ENCODE measurements around the gene EVPL. TPM values are rescaled to one million over a fixed set of nuclear protein-coding genes. Genes with fewer than 3 reads are reported as not detected.

EVPL gene
- total RNA-seq, 1 donor from 2014 or later = not detected

DNA sequence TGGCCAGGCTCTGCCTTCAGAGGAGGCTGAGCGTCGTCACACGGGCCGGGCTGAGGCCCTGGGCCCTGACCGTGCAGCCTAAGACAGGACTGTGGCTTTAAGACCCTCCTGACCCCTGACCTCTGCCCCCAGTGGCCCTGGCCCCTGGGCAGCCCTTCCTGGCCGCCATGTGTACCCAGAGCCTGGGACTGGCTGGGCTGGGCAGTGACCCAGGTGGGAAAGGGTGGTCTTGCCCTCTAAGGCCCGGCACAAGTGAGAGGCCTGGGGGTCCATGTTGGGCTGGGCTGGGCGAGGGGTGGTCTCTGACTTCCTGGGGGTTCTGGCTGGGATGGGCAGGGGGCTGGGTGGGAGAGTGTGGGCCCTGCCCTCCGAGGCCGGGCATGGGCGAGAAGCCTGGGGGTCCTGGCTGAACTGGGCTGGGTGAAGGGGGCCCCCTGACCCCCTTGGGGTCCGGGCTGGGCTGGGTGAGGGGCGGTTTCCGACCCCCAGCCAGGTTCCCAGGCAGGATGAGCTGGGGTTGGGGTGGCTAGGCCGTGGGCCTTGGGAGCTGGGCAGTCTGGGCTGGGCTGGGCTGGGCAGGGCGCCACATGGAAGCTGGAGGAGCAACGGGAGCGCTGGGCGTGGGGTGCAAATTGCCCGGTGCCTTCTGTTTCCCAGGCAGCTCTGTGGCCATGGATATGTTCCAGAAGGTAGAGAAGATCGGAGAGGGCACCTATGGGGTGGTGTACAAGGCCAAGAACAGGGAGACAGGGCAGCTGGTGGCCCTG is 26.2 kb downstream of the EVPL start, which contains the start of gene CDK3:
CDK3 (plus strand) TSS at position 101 of the 767 bp plus-strand sequence; CDS start at position 672, 571 bp downstream.
- H2AFZ ChIP-seq (ENCODE audit: low read depth, low read length) = no peak within 1 kb of the TSS
- H3K27ac ChIP-seq (ENCODE audit: low read depth, low read length) = no peak within 1 kb of the TSS
- H3K4me3 Mint-ChIP-seq (ENCODE audit: unreplicated experiment) = no peak within 1 kb of the TSS
- H3K27me3 ChIP-seq (ENCODE audit: insufficient read depth, low read length) = no peaks in the 10 kb centered on the region
- no peaks in the 10 kb centered on the region for H3K36me3 ChIP-seq (ENCODE audit: insufficient read depth, low read length)
- FAIRE-seq (no peak), DNase-seq (ENCODE audit: low read depth) (no peak)
- H3K4me1 Mint-ChIP-seq (ENCODE audit: low read depth, unreplicated experiment) = peaks cover 18% of the 10 kb centered on the region
- no peaks in the 10 kb centered on the region for H3K9me3 Mint-ChIP-seq (ENCODE audit: unreplicated experiment)
- H3K27me3 Mint-ChIP-seq (ENCODE audit: low read depth, unreplicated experiment) = no peaks in the 10 kb centered on the region
- no peak for TF ChIP-seq EZH2 (IDR thresholded peaks at IDR 0.05; ENCODE audit: insufficient read depth, low read length)
- TF ChIP-seq, protein P1, sequence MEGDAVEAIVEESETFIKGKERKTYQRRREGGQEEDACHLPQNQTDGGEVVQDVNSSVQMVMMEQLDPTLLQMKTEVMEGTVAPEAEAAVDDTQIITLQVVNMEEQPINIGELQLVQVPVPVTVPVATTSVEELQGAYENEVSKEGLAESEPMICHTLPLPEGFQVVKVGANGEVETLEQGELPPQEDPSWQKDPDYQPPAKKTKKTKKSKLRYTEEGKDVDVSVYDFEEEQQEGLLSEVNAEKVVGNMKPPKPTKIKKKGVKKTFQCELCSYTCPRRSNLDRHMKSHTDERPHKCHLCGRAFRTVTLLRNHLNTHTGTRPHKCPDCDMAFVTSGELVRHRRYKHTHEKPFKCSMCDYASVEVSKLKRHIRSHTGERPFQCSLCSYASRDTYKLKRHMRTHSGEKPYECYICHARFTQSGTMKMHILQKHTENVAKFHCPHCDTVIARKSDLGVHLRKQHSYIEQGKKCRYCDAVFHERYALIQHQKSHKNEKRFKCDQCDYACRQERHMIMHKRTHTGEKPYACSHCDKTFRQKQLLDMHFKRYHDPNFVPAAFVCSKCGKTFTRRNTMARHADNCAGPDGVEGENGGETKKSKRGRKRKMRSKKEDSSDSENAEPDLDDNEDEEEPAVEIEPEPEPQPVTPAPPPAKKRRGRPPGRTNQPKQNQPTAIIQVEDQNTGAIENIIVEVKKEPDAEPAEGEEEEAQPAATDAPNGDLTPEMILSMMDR (IDR thresholded peaks at IDR 0.05; ENCODE audit: insufficient read depth, low read depth, low read length) = no peak
- peaks cover 12% of the 10 kb centered on the region for H3K4me1 ChIP-seq (ENCODE audit: insufficient read depth, low read length)
- no peaks in the 10 kb centered on the region for H4K20me1 ChIP-seq (ENCODE audit: insufficient read depth, low read length)
- no peak within 1 kb of the TSS for H3K27ac Mint-ChIP-seq (ENCODE audit: unreplicated experiment)
- H3K4me2 ChIP-seq (ENCODE audit: low read length) = no peak within 1 kb of the TSS
- H3K4me3 ChIP-seq (ENCODE audit: insufficient read depth, low read depth, low read length) = no peak within 1 kb of the TSS
- H3K79me2 ChIP-seq (ENCODE audit: insufficient read depth, low read length) = no peaks in the 10 kb centered on the region
- H3K9ac ChIP-seq (ENCODE audit: low read length) = no peak within 1 kb of the TSS
- H3K36me3 Mint-ChIP-seq (ENCODE audit: low read depth, unreplicated experiment) = peaks cover 8% of the 10 kb centered on the region
- H3K9me3 ChIP-seq (ENCODE audit: insufficient read depth, low read depth, low read length) = no peaks in the 10 kb centered on the region

- Histone ChIP-seq H3K4me2 (ENCODE audit: low read length) (no peak overlapping the region), H3K9me3 (ENCODE audit: insufficient read depth, low read depth, low read length) (no peaks in the 10 kb centered on the region), H3K36me3 (ENCODE audit: insufficient read depth, low read length) (no peaks in the 10 kb centered on the region), H3K27ac (ENCODE audit: low read depth, low read length) (no peak overlapping the region), H3K27me3 (ENCODE audit: insufficient read depth, low read length) (no peaks in the 10 kb centered on the region), H4K20me1 (ENCODE audit: insufficient read depth, low read length) (no peaks in the 10 kb centered on the region), H2AFZ (ENCODE audit: low read depth, low read length) (no peak overlapping the region), H3K4me3 (ENCODE audit: insufficient read depth, low read depth, low read length) (no peak overlapping the region), H3K79me2 (ENCODE audit: insufficient read depth, low read length) (no peaks in the 10 kb centered on the region), H3K9ac (ENCODE audit: low read length) (no peak overlapping the region), H3K4me1 (ENCODE audit: insufficient read depth, low read length) (peaks cover 12% of the 10 kb centered on the region)
- Mint-ChIP-seq H3K4me1 (ENCODE audit: low read depth, unreplicated experiment) (peaks cover 13% of the 10 kb centered on the region), H3K9me3 (ENCODE audit: unreplicated experiment) (no peaks in the 10 kb centered on the region), H3K36me3 (ENCODE audit: low read depth, unreplicated experiment) (peaks cover 8% of the 10 kb centered on the region), H3K4me3 (ENCODE audit: unreplicated experiment) (no peak overlapping the region), H3K27ac (ENCODE audit: unreplicated experiment) (no peak overlapping the region), H3K27me3 (ENCODE audit: low read depth, unreplicated experiment) (no peaks in the 10 kb centered on the region)
- TF ChIP-seq, protein P1 (IDR thresholded peaks at IDR 0.05; ENCODE audit: insufficient read depth, low read depth, low read length) = peak; percentile 44
- no peak for TF ChIP-seq EZH2 (IDR thresholded peaks at IDR 0.05; ENCODE audit: insufficient read depth, low read length)
- no peak for DNase-seq (ENCODE audit: low read depth)
- no peak for FAIRE-seq
These were observed 26.9 kb downstream of the EVPL start for GRCh38 chr17:76000016-76000754.

Measured in astrocyte (in vitro differentiated cells and primary cell).